Adrenal gland (tissue), 5 donors: Measurements from ENCODE around the gene F2RL3.

Experiments used
- CTCF ChIP-seq, 6 experiments: fragments of 450-650 bp in 4 of 6; fragments of 200-600 bp in 2 of 6; sonication (generic) in 1 of 6; IDR thresholded peaks; 1 replicate in 5 of 6; 2 replicates in 1 of 6; pipeline versions ENCODE4 v1.5.1 to v1.8.0; 2016 to 2021; ENCODE audit warnings: antibody characterized with exemption in 6 of 6, mild to moderate bottlenecking in 2 of 6, moderate library complexity in 1 of 6
- POLR2A ChIP-seq, 2 donors: fragments of 450-650 bp; IDR thresholded peaks; one replicate each; pipeline ENCODE4 v1.6.1; 2017; ENCODE audit warnings: antibody characterized with exemption in 2 of 2, mild to moderate bottlenecking in 2 of 2, moderate library complexity in 1 of 2
- donor health status: DM: no; HTN: no; CAD: no.

- TF ChIP-seq POLR2A (IDR thresholded peaks at IDR 0.05) (no peak), CTCF (IDR thresholded peaks at IDR 0.05) (no peak)
Observed at GRCh38 chr19:16891696-16892382, 3.0 kb downstream of the F2RL3 start.
